HG02610 (cell line): ENCODE measurements around the gene TUSC2.
A peak's percentile ranks its signal among the peaks of the same experiment; 100 is the strongest.

Source experiments
- ATAC-seq: cut with Tn5 transposase; IDR thresholded peaks from one replicate; pipeline ENCODE4 v1.9.1; 2021; ENCODE audit warnings: mild to moderate bottlenecking, moderate library complexity; ENCODE audit not compliant: unreplicated experiment

TUSC2 gene

DNA sequence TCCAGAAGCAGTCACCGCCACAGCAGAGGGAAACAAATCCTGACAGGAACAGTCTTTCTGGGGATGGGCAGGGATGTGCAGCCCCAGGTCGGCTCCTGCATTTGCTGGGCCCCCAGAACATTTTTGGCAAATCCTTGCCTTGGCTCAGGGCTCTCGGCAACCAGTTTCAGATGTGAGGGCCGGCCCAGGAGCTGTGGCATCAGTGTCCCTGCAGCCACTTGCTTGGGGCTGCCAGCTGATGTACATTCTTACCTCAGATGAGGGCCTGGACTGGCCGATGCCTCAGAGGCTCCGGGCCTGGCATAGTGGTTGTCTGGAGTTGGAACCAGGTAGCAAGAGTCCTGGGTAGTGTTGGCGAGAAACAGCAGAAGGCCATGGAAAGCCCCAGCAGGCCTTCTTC, 26.8 kb upstream of the TUSC2 start:
- no peak for ATAC-seq

DNA sequence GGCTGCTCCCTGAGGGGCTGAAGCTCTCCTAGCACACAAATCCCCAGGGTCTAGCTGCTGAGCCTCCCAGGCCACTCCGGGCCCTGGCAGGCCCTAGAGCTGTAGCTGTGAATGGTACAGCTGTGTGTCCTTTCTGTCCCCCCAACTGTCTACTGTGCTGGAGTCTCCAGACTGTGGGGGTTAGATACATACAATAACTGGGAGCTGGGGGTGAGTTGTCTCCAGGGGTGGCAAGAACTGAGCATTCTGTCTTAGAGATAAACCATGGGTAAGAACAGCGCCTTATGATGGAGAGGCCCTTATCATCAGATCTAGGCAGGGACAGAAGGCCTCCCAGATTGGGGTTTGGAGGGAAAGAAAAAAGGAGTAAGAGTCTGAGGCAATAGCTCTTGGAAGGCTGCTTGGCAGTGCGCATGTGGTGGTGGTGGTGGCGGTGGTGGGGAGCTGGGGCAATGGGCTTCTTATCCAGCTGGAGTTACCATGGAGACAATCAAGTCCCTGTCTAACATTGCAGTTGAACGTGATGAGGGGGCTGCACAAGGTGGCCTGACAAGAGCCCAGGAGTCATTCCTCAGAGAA, 26.3 kb upstream of the TUSC2 start:
- ATAC-seq: no peak

DNA sequence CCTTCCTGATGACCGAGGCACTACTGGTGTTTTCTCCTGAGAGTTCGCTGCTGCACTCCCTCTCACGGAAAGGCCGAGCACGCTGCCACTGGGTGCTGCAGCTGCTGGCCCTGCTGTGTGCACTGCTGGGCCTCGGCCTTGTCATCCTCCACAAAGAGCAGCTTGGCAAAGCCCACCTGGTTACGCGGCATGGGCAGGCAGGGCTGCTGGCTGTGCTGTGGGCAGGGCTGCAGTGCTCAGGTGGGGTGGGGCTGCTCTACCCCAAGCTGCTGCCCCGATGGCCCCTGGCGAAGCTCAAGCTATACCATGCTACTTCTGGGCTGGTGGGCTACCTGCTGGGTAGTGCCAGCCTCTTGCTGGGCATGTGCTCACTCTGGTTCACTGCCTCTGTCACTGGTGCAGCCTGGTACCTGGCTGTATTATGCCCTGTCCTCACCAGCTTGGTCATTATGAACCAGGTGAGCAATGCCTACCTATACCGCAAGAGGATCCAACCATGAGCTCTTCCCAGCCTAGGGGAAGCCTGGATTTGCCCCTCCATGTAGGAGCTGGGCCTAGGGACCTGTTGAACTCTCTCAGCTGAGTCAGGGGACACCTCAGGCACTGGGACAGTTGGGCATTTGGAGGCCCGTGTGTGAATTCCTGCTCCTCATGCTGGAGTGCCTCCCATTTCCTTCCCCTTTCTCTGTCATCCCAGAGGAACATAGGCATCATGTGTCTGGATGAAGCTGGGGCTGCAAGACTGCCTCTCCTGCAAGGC, 25.4 kb upstream of the TUSC2 start:
- no peak for ATAC-seq

DNA sequence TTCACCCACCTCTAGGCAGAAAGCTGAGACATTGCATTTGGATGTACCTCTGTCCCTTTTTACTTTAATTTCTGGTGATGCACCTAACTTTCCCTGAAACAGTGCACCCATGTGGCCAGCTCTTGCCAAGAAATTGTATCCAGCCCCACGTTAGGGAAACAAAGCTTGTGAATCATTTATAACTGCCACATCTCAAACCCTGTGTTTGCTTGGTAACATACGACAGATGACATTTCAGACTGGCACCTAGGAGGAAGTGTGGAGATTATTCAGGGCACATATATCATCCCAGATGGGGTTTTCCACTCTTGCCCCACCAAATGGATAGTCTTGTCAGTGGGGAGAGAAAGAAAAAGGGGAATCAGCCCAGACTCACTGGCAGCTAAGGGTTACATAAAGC, 24.8 kb upstream of the TUSC2 start:
- no peak for ATAC-seq

DNA sequence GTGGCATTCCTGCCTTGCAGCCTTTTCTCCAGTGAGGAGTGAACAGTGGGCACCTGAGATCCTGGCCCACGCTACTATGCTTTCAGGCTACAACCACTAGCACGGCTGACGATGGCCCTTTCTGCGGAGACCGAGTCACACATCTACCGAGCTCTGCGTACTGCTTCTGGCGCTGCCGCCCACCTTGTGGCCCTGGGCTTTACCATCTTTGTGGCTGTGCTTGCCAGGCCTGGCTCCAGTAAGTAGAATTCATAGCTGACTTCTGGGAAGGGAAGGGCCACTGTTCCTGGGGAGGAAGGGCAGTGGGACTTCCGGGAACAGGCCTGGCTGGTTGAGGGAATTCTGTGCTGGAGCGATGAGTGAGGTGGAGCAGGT, 23.3 kb upstream of the TUSC2 start:
- no peak for ATAC-seq

DNA sequence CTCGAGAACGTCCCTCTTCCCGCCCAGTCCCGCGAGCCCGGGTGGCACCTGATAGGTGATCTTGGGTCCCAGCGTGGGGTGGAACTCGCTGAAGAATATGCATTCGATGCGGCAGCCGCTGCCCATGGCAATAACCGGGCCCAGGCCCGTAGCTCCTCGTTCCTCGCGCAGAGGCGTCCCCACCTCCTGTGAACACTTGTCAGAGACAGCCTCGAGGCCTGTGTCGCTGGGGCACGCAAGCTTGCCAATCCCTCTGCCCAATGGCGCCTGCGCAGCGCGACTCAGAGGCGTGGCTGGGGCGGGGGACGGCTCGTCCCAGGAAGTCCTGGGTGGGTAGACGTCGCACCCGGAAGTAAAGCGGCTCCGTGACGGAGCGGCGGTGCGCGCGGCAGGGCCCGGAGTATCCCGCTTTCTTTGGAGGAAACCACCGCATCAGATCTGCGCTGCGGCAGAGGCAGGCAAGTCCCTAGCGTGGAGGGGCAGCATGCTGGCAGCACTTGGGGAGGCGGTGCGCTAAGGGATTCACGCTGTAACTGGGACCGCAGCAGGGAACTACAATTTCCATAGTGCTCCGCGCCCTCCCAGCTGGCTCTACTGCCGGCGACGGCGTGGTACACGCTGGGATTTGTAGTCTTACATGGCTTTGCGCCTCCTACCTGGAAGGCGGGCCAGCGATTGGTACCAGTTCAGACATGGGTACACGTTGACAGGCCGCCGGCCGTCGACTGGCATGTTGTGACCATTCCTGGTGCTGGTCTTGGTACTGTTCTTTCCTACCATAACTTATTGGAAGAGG, 22.7 kb upstream of the TUSC2 start, which contains the start of the genes CYB561D2 and NPRL2:
CYB561D2 (plus strand) TSS at position 336 of the 796 bp plus-strand sequence. CDS start 572 bp downstream, outside the sequence.
NPRL2 (minus strand) TSS at position 249 of the 796 bp plus-strand sequence; CDS start at position 126, 123 bp downstream.
- peak; percentile 85 for ATAC-seq

DNA sequence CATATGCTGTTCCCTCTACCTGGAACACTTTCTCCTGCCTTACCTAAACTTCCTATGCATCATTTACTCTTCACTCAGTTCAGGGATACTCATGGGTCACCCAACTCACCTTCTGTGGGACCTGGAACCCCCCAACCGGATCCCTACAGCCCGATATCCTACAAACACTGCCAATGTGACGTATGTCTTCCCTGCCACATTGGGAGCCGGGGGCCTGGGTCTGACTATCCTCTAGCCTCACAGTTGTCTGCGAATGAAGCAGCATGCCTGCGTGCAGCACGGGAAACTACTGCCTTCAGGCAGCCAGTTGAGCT, 22.1 kb upstream of the TUSC2 start:
- ATAC-seq: no peak

DNA sequence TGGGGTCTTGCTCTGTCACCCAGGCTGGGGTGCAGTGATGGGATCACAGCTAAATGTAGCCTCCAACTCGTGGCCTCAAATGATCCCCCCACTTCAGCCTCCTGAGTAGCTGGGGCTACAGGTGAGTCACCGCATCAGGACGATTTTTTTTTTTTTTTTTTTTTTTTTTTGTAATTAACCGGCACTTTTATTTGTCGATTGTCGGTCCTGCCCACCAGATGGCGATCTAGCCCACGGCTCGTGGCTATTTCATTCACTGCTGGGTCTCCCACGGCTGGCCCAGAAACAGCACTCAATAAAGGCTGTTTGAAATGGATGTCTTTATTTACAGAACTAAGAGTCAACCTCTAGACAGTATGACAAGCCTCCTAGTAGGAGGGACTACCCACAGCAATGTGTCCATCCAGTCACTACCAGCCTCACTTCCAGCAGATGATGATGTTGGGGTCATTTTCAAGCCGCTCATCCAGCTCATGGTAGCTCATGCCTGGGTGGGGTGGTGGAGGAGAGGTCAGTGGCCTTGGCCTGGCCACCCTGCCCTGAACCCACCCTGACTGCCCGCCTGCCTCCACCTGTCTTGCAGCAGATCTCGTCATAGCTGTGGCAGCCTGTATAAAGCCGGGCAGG, 19.3 kb upstream of the TUSC2 start:
- no peak for ATAC-seq

DNA sequence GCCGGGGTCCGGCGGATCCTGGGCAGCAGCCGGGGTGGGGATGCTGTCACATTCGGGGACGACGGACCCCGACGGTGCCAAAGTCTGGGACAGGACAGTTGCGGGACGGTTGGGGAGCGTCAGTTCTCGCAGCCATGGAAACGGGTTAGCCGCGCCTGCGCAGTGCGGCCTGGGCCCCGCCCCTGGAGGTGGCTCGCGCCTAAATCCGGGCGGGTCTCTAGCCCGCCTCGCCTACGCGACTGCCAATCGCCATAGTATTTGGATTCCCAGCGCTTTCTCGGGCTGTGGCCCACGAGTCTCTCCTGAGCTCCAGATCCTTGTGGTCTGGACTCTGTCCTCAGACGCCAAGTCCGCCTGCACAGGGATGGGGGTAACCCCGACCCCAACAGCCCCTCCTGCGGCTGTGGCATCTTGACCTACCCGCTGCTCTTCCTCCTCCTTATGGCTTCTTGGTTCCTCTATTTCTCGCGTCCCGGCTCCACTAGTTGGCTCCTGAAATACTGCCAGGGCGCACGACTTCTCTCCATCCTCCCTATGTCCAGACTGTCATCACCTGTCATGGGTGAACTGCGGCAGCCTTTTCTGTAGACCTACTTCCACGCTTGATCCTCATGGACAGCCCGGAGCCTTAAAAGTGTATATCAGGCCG, 17.7 kb upstream of the TUSC2 start, which contains the start of gene ZMYND10:
ZMYND10 (minus strand) TSS at position 147 of the 649 bp plus-strand sequence. CDS start 153 bp downstream, outside the sequence.
- no peak for ATAC-seq

DNA sequence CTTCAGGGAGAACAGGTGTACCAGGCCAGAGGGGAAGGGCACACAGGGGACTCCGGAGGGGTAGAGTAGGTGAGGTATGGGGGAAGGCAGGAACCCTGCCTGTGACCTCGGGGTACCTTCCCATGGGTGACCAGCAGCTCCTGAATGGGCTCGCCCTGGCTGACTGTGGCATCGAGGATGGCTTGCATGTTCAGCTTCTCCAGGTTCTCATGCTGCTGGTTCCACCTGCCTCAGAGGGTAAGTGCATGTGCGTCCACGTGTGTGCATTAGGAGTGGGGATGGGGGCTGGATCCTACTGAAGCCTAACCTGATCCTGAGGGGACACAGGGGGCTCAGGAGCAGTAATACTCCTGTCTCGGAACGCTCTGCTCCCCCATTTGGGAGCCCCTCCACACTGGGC, 17.0 kb upstream of the TUSC2 start:
- ATAC-seq: no peak

DNA sequence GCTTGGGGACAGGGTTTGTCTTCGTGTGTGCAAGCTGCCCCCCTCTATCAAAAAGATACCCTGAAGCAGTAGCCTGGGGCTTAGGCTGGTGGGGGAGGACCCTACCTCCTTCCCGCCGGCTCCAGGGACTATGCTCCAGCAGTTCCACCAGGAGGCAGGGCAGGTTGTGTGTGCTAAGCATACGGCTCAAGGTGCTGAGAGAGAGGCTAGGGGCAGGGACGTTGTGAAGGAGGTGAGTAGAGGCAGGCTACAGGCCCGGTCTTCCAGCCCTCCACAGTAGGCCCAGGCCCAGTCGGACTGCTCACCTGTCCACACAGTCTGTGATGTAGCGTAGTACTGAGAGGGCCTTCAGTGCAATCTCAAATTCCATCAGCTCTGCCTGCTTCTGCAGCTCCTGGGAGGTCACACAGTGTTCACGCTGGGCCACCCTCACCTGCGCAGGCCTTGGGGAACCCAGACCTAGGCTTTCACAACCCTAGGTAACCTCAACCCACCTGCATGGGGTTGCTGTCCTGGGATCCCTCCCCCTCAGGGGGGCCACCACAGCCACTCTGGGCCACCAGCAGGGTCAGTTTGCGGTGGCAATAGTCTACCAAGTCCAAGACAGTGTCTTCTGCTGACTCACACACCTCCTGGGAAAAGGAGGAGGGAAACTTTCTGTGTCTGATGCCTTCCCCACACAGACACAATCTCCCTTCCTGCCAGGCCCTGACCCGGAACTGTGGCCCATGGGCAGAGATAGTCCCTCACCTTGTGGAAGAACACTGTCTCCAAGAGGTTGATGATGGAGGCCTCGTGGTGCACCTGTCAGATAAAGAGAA, 15.0 kb upstream of the TUSC2 start:
- ATAC-seq: no peak

DNA sequence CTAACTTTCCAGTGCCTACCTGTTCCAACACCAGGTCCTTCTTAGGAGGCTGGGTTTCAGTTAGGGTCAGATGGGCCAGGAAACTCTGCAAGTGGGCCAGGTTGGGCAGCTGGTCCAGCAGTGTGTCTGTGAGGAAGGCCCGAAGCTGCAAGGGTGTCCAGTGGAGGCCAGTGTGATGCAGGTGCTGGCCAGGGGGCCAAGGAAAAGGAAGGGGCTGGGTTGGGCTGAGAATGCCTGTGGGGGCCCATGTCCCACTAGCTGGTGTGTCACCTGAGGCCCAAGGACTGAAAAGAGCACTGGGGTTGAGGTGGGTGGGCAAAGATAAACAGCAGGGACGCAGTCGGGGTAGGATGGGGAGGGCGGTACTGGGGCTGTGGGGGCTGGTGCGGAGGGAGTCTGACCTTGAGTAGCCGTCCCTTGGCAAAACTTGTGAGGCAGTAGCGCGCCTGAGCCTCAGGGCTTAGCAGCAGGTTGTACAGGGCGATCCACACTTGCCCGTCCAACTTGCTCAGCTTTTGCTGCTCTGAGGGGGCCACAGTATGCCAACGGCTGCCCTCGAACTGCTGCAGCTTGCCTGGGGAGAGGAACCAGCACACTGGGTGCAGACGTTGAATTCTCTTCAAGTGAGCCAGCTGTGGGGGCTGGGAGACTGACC, 14.1 kb upstream of the TUSC2 start:
- ATAC-seq: no peak

DNA sequence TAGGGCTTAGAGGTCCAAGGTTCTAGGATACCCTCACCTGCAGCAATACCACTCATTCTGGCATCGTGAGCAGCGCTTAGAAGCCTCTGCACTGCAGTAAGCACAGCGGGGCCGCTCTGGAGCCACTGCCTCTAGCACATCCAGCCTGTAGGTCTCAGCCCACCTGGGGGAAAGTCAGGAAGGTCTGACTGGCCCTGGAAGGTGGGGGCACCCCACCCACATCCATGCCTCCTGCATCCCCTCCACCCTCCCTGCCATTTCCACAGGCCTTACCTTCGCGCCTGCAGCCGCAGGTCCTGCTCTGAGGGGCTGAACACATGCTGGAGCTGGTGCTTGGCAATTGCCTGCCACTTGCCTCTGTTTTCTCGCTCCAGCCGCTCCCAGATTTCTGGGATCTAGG, 13.5 kb upstream of the TUSC2 start:
- no peak for ATAC-seq

DNA sequence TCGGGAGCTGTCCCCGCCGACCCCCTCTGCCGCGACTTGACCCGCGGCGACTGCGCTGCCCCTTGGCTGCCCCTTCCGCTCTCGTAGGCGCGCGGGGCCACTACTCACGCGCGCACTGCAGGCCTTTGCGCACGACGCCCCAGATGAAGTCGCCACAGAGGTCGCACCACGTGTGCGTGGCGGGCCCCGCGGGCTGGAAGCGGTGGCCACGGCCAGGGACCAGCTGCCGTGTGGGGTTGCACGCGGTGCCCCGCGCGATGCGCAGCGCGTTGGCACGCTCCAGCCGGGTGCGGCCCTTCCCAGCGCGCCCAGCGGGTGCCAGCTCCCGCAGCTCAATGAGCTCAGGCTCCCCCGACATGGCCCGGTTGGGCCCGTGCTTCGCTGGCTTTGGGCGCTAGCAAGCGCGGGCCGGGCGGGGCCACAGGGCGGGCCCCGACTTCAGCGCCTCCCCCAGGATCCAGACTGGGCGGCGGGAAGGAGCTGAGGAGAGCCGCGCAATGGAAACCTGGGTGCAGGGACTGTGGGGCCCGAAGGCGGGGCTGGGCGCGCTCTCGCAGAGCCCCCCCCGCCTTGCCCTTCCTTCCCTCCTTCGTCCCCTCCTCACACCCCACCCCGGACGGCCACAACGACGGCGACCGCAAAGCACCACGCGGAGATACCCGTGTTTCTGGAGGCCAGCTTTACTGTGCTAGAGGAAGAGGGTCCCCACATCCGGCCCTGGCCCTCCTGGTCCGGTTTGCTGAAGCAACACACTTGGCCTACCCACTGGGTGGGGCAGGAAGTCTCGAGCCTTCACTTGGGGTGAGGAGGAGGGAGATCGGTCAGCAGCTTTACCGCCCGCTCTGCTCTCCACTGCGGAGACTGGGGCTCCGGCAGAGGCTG, 12.7 kb upstream of the TUSC2 start, which contains the start of gene RASSF1:
RASSF1 (minus strand) TSS at position 389 of the 882 bp plus-strand sequence; CDS start at position 358, 31 bp downstream.
- peak; percentile 17 for ATAC-seq

DNA sequence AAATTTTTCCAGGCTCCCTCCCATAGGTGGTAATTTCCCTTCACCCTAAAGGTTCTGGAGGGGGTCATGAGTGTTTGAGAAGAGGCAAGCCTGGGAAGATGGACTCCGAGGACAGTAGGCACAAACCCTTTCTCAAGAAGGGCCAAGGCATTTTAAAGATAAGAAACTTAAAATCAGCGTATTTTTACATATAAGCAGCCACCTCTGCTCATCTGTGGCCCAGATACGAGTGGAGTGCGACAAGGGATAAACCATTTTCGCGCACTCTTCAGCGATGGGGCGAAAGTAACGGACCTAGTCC, 12.1 kb upstream of the TUSC2 start:
- no peak for ATAC-seq

DNA sequence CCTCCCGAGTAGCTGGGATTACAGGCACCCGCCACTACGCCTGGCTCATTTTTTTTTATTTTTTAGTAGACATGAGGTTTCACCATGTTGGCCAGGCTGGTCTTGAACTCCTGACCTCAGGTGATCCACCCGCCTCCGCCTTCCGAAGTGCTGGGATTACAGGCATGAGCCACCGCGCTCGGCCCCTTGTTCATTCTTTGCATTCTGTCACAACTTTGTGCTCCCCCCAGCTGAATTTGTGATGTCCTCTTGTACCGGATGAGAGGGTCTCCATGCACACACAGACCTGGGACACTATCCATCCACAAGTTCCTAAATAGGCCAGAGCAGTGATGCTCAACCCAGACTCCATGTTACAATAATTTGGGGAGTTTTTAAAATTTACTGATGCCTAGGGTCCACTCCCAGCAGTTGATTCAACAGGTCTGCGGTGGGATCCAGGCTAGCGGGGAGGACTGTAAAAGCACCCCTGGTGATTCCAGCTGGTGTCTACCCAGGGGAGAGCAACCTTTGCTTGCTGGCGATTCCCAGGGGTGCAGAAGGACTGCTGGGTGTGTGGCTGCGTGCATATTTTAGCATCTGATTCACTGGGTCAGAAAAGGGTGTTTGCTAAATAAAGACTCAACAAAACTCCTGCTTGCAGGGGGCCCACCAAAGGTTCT, 11.6 kb upstream of the TUSC2 start:
- ATAC-seq: no peak

DNA sequence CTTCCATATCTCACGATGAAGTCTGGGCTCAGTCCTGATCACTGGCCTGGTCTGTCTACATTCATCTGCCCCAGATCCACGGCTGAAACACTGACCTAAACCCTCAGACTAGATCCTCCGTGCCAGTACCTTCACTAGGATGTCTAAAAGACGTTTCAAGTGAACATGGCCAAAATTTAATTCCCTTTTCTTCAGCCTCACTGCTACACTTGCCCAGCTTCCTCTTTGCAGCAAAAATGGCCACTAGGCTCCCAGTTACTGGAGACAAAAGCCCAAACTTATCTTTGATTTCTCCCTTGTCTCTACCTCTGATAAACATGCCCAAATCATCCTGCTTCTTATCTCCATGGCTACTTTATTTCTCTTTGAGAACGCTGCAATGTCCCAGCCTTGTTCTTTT, 10.9 kb upstream of the TUSC2 start:
- ATAC-seq: no peak
